GM21367 (cell line): ENCODE measurements around the gene HOXC6.
A peak's percentile ranks its signal among the peaks of the same experiment; 100 is the strongest.

Experiments
- ATAC-seq: cut with Tn5 transposase; IDR thresholded peaks from one replicate; pipeline ENCODE4 v1.9.1; 2021; ENCODE audit not compliant: unreplicated experiment

Gene HOXC6

DNA sequence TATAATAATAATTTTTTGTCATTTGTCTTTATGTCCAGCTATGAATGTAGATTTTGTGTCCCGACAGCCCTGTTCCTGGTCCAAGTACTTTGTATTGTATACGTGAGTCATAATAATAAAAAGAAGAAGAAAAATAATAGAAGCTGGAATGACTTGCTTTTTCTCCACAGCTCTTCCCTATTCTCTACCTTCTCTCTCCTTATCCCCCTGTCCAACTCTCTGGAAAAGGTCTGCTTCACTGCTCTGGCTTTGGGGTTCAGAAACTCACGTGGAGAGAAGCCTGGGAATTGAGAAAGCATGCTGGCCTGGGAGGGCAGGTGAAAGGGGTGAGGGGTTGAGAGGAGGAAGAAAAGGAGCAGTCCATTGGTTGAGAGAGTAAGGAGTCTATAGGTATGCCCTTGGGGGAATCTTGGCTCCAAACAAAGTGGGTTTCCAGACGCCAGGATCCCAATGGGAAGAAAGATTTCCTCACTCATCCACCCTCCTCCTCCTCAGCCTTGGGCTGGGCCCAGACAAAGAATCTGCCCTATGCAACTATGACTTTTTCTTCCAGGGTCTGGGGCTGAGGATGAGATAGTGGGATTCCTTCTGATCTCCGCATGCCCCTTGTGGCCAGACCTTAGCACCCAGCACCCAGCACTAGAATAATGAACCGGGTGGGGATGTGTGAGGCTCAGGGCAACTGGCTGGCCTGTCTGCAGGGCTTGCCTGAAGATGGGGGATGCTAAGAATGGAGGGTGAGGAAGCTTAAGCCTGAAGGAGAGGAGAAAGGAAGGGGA, 15.4 kb upstream of the HOXC6 start:
- ATAC-seq, result no peak

DNA sequence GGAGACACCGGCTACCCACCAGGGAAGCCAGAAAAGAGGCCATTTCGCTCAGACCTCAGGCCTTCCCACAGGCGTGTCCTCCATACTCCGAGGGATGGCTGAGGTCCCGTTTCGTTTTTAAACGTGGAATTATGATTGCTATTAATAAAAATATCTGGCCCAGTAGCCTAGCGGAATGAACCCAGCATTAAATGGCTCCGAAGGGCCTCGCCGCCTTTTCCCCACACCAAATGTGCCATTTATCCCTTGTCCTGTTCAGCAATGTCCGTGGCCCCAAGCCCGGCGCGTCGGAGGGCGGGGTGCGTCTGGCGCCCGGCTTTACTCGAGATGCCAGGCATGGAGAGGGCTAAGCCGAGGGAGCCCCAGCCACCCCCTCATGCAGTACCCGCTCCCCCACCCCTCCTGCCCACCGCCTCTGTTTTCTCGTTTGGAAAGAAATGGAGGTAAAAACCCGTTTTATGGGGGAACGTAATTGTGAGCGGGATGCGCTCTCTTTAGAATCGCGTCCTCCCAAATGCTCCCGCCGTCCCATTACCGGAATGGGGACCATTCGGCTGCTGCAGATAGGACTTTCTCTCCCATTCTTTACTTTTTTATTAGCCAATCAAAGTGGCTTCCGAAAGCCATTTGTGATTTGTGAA, 13.7 kb upstream of the HOXC6 start:
- ATAC-seq, result no peak

DNA sequence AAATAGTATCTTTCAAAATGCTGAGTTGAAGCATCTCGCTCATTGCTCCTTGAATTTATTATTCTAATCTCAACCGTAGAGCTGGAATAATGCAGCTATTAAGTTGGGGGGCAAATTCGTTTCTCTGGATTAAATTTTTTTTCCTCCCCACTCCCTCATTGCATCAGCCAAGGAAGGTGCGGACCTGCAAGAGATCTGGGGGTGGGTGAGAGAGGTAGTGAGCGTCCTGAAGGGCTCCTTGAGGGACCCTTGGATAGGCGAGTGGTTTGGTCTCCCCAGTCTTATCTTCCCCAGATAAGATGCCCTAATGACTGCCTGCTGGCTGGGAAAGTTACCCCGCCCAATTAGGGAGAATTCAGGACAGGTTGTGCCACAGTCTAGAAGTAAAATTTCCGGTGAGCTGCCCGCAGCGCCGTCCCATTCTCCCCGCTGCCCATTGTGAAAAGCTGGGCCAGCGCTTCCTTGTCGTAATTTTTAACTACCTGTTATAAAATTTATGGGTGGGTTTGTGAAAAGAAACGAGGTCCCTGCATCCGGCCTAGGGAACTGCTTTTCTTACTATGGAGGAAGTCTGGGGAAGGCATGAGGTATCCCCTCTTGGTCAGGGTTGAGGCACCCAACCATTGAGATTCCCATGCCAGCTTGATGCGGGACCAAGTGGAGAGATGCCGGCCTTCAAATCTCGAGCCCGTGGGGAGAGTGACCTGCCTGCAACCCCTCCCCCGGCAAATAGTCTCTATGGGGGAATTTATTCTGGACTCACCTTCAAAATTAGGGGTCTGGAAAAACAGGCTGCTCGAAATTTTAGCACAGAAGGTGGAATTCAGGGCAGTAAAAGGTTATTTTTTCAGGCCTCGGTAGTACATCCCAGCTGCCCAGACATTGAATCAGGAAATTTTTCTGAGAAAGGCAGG, 13.0 kb upstream of the HOXC6 start:
- ATAC-seq, result no peak

DNA sequence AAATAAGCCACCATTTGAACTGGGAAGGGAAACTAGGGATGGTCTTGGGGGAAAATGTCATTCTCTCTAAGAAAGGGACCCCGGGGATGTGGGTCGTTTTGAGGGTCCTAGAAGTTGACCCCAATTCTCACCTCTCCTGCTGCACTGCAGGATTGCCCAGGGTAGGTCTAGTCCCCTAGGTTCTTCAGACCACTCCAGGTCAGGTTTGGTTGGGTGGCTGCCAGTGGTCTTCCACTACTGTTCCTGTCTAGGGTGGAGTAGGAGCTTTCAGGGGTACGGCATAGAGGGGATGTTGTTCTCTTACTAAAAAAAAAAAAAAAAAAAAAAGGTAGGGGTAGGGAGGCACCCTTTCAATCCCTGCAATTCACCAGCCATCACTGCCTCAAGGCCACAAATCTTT, 12.2 kb upstream of the HOXC6 start:
- ATAC-seq, result no peak

DNA sequence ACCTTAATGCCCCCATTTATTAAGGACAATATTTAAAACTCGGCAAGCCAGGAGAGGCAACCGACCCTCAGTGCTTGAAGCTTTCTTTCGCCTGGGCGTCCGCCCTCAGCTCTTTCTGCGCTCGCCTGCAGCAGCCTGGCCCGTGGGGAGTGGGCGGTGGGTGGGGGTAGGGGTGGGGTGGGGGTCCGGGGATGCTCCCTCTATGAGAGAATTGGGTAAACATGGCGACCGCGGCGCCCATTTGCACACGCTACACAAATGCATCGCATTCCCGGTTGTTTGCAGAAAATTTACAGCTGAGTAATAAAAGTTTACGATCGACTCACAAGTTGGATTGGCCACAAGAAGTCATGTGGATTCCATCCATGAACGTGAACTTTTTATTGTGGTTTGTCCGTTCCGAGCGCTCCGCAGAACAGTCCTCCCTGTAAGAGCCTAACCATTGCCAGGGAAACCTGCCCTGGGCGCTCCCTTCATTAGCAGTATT, 11.7 kb upstream of the HOXC6 start:
- ATAC-seq, result no peak

DNA sequence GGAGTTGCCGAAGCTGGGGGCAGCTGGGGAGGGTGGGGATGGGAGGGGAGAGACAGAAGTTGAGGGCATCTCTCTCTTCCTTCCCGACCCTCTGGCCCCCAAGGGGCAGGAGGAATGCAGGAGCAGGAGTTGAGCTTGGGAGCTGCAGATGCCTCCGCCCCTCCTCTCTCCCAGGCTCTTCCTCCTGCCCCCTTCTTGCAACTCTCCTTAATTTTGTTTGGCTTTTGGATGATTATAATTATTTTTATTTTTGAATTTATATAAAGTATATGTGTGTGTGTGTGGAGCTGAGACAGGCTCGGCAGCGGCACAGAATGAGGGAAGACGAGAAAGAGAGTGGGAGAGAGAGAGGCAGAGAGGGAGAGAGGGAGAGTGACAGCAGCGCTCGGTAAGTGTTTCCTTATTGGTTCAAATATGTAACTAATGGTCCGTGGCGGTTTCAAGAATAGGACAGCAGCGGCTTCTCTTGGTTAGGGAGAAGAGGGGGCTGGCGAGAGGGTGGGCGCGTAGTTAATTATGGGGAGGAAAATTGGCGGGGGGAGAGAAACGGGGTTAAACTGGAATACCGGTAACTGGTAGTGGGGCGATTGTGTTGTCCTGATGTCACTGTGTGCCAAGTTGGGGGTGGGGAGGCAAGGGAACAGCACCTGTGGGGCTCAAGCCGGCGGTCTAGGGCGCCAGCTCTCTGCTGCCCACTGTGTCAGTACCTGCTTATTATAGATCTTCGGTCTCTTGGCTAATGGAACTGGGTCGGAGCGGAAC, 11.0 kb upstream of the HOXC6 start:
- peak; percentile 18 for ATAC-seq

DNA sequence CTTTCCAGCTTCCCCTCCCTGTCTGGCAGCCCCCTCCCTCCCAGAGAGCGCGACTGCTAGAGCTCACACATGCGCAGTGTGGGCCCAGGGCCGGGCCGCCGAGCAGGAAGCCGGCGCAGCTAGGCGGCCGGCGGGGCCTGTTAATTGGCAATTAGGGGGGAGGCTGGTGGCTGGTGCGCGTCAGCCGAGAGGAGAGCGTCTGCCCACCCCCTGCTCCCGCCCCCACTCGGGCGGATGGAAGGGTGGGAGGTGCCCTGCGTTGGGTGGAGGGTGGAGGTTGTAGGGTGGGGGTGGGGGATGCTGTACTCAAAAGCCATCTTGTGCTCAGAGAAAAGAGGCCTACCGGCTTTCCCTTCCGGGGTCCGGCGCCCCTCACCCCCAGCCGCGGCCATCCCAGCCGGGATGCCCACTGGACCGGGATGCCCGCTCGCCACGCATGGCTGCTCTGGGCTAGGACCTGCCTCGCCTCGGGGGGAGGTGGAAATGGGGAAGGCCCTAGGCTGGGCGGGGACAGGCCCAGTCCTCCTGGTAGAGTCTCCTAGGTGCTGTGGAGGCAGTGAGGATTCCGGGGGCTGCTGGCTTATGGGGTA, 10.3 kb upstream of the HOXC6 start:
- ATAC-seq, result peak; percentile 64

DNA sequence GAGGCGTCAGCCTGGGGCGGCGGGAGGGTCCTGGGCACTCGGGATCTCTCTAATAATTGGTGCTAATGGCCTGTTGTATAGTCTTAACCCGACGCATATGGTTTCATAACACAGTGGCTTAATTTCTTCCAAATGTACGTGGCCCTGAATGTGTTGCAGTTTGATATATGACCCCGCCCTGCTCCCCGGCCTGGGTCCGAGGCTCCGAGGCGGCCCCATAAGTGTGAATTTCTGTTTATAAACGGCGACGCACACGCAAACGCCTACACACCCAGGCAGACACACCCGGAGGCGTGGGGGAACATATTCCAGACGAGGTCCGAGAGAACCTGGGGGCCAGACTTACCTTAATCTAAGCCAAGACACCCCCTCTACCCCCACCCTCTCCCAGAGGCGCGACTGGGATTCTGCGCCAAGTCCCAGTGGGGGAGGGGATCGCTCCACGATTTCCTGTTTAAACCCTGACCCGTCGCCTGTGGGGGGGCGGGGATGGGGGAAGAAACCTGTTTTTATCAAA, 9.7 kb upstream of the HOXC6 start:
- ATAC-seq, result no peak

DNA sequence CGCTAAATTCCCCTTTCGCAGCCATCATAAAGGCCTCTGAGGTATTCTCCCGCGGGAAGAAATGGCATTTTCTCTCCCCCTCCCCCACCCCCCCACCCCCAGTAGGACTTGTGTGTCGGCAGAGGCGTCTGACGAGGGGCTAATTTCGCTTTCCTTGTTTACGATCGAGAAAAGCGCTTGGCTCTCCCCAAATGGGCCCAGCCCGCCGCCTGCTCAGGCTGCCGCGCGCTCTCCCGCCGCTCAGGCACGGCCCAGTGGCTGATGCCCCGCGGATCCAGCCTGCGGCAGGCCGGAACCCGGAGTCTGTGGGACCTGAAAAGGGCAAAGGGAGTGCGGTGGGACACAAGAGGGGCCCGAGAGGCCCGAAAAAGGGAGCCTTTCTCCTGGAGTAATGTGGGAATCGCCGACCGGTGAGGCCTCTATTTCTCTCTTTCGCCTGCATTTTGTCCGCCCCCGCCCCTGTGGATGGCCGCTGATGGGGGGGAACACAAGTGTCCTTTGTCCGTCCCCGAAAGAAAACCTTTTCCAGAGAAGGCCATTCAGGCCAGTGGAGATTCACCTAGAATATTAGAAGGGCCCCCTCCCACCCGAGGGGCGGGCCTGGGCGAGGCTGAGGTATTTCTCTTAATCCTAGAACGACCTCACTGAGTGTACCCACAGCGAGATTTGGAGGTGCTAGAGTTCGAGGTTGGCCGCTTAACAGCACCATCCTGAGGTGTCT, 9.0 kb upstream of the HOXC6 start:
- ATAC-seq, result no peak

DNA sequence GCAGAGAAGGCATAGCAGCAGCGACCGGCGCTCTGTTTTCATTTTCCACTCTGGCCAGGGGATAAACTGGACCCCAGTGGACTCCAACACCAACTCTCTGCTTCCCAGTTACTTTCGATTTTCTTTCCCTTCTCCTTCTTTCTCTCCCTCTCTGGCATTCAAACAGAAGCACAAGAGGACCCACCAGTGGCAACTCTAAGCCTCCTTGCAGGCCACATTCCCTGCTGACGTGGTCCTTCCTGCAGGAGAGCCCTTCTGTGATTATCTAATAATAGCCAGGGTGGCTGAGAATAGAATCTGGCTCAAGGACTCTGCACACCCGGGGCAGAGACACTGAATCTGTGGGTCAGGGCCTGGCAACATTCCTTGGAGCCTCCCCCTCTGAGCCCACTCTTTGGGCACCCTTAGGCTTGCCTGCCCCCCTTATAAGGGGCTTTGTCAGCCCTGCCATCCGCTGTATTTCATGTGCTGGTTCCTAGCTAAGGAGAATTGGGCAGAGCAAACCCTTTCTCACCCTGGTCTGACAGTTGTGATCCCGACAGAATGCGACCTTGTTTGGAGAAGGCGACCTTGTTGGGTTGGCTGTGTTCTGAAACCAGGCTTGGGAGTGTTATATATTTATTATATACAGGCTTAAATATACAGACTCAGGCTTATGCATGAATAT, 8.2 kb upstream of the HOXC6 start:
- ATAC-seq, result no peak

DNA sequence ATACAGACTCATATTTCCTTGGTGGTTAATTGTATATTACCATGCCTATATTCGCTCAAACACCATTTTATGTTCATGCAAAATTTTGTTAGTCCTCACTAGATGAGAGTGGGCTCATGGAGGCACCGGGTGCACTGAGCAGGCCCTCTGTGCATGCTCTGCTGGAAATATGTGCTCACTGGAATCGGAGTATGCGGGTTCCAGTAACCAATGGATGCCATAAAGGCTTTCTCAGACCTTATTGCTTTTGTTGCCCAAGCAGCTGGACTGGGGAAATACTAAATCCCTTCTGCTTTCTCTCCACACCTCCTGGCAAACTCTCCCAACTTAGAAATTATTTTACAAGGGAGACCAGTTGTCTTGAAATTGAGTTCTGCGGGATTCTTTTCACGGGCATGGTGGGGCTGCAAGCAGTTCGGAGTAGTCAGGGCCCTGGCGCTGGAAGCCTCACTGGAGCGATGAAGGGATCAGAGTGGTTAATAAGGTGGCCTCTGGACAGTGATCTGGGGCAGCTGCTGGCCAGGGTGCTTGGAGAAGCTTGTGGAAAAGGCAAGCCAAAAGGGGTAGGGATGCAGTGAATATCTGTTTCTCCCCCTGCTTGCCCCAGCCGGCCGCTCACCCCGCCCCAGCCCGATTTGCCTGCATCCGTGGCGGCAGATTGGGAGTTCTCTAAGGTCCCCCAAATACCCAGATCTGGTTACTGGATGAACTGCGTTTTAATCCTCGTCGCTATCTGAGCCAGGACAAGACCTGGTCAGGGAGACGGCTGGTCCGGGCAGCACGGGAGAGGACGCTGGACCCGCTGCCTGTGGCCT, 7.4 kb upstream of the HOXC6 start:
- no peak for ATAC-seq

DNA sequence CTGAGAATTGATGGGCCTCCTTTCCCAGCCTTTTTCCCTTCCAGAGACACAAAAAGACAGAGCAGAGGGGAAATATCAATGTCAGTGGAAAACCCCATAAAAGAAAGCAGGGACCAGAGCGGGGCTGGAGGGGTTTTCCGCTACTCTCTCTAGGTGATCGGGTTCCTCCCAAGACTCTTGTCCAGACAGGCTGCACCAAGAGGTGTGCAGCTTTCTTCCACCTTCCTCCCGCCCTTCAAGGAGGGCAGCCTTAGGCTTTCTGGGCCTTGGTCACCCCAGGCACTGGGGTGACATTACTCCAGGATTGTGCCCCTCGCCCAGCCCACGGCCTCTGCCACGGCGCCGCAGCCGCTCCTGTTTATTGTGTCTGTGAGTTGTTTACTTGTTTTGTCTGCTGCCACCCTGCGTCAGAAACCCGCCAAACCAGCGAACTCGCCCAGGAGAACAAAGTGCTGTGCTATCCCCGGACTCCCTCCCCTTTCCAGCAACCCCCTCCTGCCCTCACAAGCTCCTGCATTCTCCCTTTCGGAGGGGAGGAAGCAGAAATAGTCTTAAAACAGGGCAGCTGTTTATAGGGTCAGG, 6.7 kb upstream of the HOXC6 start:
- no peak for ATAC-seq

DNA sequence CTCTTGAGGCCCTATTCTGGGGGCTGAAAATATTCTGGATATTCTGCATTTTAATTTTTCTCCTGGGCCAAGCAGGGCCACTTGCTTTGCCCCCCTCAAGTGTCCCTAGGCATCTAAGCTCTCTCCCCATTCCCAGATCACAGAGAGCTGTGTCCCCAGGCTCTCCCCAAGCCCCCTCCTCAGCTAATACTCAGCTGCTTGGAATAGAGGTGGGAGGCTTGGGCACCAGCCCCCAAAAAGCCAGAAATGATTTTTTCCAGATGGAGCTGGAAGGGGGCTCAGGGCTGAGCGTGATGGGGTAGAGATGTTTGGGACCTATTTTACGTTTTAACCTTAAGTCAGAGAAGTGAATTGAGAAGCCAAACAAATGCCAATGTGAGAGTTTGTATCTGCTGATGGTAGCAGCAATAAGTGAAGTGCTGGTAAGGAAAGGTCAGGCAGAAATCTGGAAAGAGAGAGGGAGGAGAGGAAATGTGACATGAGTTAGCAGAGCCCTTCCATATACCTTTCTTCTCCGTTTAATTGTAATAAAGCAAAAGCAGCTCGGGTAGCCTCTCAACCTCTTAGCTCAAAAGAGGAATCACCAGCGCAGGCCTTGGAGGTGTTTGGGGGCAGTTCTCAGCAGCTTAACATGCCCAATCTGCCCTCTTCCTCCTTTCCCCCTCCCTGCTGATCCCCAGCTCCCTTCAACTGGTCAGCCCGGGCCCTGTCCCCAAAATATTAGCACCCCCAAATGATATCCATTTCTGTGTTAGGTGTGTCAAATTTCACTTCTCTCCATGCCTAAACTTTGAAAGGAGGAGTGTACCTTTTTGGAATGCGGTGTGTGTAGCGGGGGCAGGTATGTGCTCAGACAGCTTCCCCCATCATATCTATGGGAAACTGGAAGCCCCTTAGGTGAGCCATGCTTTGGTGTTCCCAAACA, 5.0 kb upstream of the HOXC6 start:
- ATAC-seq, result no peak

DNA sequence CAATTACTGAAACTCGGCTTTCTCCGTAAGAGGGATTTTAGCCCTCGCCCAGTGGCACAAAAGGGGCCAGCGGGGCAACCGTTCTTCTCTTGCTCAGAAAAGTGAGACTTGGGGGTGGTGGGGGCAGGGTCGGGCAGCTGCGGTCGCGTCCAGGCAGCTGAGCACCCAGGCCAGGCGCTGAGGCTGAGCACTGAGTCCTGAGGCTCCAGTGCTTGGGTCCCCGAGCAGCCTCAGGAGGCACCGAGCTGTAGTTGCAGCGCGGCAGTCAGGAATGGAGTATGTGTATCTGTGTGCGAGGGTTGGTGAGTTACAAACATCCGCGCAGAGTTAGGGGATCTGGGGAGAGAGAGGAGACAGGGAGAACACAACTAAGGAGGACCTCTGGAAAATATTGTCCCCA, 4.1 kb upstream of the HOXC6 start:
- no peak for ATAC-seq

DNA sequence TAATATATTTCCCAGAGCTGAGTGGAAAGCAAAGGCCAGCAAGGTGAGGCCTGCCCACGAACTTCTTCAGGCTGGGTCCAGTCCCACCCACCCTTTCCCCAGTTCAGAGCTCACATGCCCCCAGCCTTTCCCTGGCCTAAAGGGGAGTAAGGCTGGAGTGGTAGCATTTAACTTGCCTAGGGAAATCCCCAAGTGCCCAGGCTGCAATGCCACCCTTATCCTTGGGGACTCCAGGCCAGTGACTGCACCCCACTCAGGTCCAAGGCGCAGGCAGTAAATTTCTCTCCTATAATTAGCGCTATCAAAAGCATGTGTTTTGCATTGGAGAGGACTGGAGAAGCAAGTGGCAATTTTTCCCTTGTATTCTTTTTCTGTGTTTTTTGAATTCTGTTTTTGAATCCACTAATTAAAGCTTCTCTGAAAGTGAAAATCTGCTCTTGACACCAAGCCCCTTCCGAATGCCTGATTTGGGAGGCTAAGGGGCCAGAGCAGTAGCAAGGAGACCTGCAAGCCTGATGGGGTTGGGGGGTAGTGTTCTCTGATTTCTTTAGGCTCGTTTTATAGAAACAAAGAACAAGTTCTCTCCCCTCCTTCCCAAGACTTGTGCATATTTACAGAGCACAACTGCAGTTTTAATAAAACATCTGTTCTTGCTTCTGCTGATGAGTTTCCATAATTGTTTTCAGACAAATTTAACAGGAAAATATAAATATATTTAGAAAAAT, 3.5 kb upstream of the HOXC6 start:
- ATAC-seq, result no peak
